ENCODE measurements around the gene SYTL2.

The SYTL2 gene

DNA sequence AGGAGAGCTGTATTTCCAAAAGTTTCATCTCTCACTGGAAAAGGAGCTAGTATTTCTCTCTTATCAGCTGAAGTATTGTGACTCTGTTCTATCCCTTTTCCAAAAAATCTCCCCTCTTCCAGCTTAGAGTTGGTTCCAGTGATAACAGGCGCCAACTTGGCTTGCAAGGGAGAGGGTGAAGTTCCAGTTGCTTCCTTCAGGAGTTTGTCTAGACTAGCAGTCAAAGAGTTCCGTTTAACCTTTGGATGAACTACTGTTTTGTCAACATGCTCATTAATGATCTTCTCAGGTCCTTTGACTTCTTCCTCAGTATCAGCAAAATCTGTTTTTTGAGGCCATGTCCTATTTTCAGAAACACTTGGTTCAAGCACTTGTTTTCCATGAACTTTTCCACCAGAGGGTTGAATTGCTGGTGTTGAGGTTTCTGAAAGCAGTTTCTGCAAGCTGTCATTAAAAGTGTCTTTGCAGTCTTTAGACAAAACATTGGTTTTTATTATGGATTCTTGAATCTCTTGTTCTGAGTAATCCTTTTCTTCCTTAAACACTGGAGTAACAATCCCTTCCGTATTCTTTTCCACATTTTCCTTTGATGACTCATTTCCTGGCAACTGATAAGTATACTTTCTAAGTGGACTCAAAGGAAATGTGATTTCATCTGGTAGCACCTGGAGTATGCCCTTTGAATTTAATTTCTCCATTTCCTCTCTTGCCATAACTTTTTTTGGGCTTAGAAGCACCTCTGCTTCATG lies 85.3 kb downstream of the SYTL2 start:
- no peak for DNase-seq

DNA sequence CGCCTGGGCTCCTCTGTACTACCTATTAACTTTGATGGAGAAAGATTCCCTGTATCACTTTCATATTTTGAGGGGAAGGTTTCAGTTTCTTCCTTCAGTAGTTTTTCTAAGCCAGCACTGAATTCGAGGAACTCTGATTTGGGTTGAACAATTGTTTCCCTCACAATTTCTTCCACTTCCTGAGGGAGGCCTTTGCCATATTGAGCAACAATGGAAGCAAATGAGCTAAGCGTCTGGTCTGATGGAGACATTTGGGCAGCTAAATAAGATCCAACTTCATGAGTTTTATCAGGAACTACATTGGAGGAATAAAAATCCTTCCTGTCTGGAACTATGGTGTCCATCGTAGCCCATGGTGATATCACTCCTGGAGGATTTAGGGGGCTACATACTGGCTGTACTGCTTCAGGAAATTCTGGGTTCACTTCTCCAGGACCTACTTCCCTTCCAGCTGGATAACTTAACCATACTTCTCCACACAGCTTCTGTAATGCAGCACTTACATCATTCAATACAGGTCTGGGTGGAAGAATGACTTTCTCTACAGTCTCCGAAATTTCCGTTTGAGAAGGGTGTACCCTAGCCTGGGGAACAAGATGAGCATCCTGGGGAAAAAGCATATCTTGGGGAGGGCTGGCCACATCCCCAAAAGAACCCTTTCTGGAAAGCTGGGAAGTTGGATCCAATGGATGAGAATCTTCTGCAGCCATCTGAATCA lies 86.0 kb downstream of the SYTL2 start:
- no peak for DNase-seq

DNA sequence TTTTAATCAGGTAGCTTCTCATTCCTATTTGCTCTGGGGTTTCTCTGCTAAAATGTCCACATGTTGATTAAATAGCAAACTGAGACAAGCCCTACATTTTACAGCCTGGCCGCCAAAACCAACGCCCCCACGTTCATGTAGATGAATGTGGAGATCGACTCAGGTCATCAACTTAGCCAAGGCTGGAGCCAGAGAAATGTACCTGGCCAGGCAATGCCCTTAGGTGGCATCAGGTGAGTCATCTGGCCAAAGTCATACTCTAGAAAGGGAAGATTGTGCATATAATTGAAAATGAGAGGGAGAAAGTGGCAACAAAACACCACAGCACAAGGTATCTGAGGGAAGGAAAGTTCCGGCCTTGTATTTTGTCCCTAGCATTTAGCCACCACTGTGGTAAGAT lies 87.9 kb downstream of the SYTL2 start:
- DNase-seq = no peak

DNA sequence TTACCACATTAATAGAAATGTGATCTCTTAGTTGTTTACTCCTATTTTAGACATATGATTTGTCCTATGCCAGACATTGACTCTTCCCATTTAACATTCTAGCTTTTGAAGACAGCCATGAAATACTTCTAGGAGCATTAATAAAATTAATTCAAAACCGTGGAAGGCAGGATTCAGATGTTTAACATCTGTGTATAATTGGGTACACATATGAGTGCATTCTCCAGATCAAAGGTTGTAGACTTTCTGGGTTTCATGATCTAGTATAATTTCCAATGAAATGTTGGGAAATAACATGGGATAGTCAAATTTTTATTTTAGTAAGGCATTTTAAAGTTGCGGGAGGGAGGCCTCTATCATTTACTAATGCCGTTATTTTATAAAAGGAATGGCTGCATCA lies 89.8 kb downstream of the SYTL2 start:
- DNase-seq = no peak

DNA sequence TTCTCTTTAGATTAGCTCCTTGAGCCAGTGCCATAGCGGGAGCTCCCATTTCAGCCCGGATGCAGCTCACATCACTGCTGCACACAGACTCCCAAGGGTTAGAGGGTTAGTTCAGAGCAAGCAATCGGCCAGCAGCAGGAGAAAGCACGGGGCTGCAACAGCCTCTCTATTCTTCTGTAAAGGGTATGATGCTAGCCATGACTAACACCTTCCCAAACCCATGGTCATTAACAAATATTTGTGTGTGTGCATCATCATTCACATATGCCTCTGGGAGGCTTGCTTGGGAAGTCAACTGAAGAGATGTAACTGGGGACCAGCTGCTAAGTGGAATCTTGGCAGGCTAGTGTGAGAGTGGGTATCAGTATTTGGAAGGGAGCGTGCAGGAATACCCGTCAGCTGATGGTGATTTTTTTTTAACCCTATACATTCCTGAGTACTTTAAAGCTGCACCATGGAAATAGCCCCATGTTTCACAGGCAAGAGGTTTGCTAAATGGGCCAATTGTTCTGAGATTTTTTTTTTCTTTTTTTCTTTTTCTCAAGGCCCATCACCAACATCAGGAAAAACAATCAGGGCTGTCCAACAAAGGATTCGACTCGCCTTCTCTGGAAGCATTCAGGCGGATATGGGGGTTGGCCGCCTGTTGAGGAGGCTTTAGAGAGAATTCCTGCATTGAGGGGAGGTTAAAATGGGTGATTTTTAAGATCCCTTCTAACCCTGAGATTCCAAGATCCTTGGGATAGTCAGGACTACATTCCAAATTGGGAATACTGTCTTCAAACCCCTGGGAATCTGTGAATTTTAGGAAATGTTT lies 91.7 kb downstream of the SYTL2 start:
- no peak for DNase-seq

DNA sequence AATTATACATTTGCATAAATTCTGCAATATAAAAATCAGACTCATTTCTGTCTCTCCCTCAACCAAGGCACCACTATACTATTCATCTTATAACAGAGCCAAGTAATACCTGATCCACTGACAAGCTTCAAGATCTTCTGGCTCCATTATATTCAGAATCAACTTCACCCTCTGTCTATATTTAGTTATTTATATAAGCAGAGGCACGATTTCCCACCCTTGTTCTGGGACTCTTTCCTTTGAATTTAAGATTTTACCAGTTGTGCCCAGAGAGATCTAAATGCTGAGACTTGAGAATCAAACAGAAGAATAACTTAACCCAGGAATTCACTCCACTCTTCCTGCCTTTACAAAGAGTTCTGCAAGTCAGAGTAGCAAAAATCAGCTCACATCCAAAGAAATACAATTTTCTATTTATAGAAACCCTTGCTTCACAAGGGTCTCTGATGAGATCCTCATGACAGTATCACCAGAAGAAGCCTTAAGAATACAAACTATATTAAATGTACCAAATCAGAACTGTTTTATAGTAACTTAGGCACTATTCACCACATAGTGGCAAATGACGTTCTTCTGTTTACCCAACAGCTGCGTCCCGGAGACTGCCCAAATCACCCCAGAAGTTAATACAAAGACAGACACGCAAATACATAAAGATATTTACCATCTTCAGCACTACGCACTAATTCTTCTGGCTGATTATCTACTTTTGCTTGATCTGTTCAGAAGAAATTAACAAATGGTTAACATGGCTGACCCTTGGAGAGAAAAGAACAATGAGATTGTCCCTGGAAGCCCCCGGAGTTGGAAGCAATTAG lies 92.6 kb downstream of the SYTL2 start:
- DNase-seq = no peak

DNA sequence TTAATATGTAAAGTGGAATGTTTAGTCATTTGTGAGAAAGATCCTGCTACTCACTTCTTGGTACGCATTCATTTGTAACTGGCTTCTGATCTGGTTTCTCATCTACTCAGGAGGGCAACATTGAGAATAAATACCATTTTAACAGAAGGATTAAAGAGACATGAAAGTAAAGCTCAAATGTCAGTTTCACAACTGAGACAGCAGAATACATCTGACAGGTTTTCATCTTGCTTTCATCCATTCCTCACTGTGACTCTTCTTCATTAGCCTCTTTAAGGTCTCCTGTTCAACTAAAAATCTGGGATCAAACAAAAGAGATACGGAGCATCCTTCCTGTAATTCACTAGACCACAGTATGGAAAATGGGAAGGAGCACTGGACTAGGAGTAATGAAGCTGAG lies 93.5 kb downstream of the SYTL2 start:
- DNase-seq = no peak

DNA sequence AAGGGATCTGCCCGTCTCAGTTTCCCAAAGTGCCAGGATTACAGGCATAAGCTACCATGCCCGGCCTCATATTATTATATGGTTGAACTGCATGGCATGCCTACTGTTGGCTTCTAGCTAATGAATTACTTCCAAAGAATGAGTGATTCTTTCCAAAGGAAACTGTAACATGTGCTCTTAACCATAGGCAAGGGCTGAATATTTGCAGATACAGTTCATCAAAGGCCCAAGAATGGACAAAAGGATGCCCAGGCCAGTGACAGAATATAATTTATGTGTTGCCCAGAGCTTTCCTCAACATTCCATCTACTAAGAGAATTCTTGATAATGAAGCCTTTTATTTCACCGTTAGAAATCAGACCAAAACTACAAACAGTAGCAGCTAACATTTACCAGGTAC lies 98.0 kb downstream of the SYTL2 start:
- DNase-seq = no peak

DNA sequence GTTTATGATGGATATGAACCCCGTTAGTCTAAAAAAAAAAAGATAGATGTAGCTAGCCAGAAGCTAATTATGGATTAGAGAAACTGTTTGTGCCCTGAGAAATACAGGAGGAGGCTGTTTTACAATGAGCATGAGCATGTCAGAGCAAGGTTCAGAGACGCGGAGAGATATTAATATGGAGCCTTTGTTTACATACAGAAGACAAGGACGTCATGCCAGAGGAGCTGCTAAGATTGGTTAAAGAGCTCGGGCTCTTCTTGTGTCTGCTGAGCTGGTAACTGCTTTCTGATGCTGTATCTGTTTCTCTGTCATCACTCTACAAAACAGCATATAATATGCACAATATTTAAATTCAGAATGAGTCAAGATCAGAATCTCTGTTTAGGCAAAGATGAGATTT lies 100.0 kb downstream of the SYTL2 start:
- DNase-seq = no peak

DNA sequence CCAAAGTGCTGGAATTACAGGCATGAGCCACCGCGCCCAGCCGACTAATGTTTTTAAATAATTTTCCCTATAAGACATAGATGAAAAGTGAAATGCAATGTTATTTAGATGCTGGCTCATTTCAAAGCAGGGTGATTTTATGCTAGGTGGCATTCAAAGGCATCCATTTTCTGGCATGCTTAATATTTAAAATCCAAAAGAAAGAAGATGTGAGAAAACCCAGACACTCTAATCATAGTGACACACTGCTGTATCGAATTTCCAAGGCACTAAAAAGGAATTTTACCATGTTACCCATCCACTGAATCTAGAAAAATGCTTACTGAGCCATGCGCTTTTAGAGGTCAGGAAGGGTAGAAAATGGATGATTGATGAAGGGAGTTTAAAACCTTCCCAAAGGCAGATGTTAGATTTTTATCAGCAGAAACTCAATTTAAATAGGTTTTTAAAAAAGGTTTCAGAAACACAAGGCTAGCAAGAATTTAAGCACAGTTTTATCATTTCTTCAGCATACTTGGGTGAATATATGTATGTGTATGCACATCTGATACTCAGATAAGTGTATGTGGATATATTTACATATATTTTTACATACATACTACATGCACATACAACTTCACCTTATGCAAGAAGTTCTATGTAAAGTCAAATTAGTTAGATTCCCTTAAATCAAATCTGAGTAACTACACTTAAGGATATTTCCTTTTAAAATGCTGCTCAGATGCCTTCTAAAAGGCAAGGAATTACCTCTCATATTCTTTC lies 100.8 kb downstream of the SYTL2 start:
- DNase-seq = no peak

DNA sequence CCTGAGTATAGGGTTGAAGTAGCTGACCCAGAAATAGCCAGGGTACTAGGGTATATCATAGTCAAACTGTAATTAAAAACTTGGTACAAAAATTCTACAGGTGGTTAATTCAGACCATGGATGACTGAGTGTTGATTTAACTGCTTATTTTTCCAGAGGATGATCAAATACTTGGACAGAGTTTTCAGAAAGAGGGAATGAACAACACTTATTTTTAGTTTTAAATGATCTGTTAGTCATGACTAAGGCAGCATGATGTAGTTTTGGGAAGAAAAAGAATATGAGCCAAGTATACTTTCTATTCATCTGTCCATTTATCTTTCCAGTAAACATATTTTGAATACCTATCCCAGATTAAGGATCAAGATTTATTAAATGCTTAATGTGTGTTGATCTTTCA lies 105.1 kb downstream of the SYTL2 start:
- DNase-seq = no peak

DNA sequence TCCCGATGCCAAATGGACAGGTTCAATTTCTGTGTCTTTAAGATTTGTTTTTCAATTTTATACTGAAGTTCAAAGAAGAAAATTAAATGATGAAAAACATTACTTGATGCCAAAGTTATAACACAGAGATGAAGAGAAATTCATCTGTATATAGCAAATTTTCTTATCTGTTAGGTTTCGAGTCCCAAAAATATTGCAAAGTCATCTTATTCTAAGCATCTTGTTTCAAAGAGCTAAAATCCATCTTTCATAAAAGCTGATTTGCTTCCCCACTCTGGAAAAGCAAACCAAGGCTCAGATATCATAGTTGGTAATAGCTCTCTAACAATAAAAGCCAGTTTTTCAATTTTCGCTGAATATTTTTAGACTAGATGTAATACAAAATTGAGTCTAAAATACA lies 106.0 kb downstream of the SYTL2 start:
- no peak for DNase-seq

DNA sequence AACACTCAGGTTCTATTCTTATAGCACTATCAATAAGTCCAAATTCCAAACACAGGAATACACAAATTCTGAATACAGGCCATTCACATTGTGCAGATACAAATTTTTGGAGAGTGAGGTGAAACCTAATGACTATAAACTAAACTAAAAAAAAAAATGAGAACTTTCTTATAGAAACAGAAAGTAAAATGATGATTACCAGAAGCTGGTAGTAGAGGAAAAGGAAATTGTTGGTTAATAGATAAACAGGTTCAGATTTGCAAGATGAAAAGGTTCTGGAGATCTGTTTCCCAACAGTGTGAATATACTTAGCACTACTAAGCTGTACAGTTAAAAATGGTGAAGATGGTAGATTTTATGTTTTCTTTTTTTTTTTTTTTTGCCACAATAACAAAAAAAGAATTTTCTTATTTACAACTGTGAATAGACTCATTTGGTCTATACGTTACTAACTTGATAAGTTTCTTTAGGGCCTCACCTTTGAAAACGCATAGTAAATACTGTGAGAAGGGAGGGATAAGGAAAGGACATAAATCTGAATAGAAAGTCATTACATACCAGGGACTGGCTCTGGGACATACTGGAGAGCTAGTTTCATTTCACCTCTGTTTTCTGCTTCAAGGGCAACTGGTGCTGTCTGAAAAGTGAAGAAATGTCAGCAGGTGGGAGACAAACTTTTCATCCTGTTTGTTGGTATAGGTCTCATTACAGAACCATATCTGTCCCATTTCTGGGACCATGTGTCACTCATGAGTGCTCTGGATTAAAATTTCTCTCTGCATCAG lies 110.8 kb downstream of the SYTL2 start:
- no peak for DNase-seq

DNA sequence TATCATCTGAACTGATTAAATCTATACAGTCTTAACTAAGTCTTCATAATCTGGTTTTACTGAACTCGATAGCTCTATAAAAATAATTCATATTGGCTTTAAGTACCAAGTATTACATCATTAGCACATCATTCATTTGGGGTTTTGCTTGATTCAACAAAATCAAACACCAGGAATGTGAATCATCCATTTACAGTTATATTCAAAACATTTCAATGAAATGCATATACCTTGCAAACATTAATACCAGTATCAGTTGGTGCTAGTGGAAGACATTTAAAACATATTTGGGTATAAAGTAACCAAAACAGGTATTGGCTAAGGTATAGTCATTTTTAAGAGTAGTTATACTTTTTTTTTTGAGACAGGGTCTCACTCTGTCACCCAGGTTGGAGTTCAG lies 112.7 kb downstream of the SYTL2 start:
- no peak for DNase-seq

DNA sequence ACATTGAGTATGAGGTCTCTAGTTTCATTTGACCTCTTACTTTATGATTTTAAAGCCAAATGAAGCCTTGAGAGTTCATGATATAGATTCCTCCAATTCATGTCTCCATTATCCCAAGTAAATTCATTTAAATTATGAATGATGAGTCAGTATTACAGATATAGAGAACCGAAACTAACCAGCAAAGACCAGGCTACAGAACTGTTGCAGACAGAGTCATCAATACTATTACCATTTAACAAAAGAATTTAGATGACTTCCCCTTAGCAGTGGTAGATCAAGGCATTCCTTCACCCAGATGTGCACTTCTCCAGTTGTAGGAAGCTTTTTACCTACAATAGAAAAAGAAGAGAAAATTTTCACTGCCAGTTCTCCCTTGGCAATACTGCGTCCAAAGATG lies 113.2 kb downstream of the SYTL2 start:
- DNase-seq = no peak

DNA sequence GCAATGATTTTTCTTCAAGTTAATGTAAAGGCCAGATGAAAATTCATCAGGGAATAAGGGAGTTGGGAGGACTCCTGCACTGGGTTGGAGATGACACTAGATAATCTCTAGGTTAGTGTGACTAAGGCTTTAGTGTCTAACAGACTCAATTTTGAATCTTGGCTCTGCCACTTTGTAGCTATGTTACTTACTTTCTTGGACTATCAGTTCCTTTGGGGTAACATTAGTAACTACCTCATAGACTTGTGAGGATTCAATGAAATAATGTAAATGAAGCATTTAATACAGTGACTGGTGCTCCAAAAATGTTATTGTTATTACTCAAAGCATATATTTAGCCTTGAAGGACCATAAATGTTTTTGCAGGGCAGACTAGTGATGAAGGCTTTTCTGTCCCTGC lies 115.4 kb downstream of the SYTL2 start:
- no peak for DNase-seq

DNA sequence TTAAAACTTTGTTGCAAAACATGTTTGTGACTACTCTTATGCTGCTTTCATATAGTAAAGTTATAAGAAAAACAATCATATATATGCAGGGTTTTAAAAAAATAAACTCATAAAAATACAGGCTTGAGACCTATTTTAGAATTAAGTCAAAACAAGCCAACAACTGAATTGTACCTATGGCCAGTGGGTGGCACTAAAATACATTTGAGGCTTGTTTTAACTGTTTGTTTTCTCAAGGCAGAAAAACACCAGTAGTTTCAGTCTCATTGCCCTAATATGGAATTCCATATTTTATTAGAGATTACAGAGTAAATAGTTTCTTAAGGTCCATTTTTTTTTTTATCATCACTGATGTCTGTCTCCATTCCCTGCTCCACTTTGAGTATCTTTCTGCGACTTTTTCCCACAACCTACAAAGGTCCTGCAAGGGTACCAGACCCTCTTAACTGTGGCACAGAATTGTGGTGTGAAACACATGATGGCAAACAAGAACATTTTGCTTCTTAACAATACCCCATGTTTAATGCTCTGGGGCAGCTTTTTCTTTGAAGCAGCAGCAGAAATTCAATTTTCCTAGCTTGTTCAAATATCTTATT lies 116.5 kb downstream of the SYTL2 start:
- no peak for DNase-seq

DNA sequence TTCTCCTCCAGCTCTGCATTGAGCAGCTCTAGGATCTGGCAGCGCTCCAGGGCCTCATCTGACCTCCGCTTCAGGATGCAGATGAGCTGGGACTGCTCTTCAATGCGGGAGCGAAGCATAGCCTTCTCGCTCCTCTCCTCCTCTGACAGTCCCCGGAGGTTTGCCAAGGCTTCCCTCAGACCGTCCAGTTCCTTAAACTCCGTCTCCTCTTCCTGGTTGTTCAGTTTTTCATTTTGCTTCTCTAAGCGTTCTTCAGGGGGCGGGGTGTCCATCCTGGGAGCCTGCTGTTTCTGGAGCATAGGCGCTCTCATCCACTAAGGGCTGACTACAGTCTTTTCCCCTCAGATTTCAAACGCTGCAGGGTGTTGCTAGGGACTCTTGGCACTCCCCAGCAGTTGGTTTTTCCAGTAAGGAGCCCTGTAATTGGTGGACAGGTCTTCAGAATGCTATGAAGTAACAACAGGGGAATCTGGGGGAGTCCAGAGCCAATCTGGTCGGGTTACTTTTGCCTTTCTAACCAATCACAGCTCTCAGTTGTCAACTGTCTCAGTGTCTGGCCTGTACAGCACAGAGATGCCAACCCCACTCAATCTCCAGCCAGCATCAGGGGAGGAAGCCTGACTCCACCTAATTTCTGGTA lies 125.0 kb downstream of the SYTL2 start, which contains the start of gene CCDC89:
TSS of gene CCDC89 (minus strand) at position 376 of the 640 bp plus-strand sequence. CDS start at position 311, 65 bp downstream.
- no peak for DNase-seq

DNA sequence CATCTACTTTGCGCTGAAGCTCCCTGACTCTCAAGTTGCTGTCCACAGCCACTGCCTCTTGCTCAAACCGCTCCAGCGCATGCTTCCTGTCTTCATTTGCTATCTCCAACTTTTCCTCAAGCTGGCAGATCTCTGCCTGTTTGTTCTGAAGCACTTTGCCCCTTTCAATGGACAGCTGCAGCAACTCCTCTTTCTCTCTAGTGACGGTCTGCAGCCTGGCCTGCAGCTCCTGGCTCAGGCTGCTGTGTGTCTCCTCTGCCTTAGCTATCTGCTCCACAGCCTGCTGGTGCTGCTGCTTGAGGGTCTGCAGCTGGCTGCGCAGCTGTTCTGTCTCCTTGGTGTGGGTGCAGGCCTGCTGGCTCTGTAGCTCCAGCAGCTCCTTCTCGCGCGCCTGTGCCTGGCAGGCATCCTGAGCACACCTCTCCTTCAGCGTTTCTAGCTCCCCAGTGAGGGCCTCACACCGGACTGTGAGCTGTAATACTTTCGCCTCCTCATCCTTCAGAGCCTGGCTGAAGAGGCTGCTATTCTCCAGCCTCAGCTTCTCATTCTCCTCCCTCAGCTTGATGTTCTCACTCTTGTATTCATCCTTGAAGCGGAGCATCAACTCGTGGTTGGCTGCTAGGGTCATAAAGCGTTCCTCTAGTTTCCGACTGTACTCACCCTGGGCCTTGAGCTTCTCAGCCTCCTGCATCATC lies 125.7 kb downstream of the SYTL2 start:
- DNase-seq = no peak
